Uterus (tissue), 2 donors: ENCODE data around the gene PI4KA.

Source experiments
- POLR2A ChIP-seq, 2 donors: fragments of 450-650 bp; IDR thresholded peaks; one replicate each; pipeline ENCODE4 v1.6.1; 2016; ENCODE audit warnings: antibody characterized with exemption in 2 of 2, mild to moderate bottlenecking in 1 of 2, moderate library complexity in 1 of 2
- TF ChIP-seq, protein P1 (sequence below), 4 experiments: fragments of 200-600 bp in 2 of 4; fragments of 450-650 bp in 2 of 4; sonication (generic) in 2 of 4; IDR thresholded peaks; one replicate each; pipeline ENCODE4 v1.5.1; 2016 to 2019; ENCODE audit warnings: antibody characterized with exemption in 4 of 4, mild to moderate bottlenecking in 2 of 4, moderate library complexity in 1 of 4

DNA sequence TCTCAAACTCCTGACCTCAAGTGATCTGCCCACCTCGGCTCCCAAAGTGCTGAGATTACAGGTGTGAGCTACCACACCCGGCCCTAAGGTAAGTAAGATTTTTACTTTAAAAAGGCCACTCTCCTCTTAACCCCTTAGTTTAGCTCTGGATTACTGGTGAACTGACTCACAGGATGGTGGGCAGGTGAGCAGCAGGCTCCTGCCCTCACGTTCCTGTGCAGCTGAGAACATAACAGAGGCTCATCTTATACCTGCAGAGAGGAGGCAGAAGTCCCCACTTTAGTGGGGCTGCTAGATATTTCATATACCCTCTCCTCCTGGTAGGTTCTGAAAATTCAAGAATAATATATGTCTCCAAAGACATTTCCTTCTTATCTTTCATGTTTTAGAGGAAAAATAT, 101.8 kb downstream of the PI4KA start:
- TF ChIP-seq, protein P1, sequence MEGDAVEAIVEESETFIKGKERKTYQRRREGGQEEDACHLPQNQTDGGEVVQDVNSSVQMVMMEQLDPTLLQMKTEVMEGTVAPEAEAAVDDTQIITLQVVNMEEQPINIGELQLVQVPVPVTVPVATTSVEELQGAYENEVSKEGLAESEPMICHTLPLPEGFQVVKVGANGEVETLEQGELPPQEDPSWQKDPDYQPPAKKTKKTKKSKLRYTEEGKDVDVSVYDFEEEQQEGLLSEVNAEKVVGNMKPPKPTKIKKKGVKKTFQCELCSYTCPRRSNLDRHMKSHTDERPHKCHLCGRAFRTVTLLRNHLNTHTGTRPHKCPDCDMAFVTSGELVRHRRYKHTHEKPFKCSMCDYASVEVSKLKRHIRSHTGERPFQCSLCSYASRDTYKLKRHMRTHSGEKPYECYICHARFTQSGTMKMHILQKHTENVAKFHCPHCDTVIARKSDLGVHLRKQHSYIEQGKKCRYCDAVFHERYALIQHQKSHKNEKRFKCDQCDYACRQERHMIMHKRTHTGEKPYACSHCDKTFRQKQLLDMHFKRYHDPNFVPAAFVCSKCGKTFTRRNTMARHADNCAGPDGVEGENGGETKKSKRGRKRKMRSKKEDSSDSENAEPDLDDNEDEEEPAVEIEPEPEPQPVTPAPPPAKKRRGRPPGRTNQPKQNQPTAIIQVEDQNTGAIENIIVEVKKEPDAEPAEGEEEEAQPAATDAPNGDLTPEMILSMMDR (IDR thresholded peaks at IDR 0.05) = no peak
- TF ChIP-seq POLR2A (IDR thresholded peaks at IDR 0.05) = no peak
